Measurements from ENCODE around the gene MXD1. TPM values are rescaled to one million over a fixed set of nuclear protein-coding genes. Genes with fewer than 3 reads are reported as not detected.

Gene MXD1
- total RNA-seq, 2 donors from 2014 or later: 0.73 to 5.5 TPM

- WGBS, 2 experiments (ENCODE audit: insufficient coverage in 1 of 2, insufficient read length in 1 of 2): 89 to 90% methylated on average over 13 of the region's 13 CpGs
- Histone ChIP-seq H3K4me3 (ENCODE audit: low read length) (no peak overlapping the region), H3K9ac (ENCODE audit: extremely low read depth, low read length, poor library complexity, severe bottlenecking) (no peak overlapping the region)
Observed at GRCh38 chr2:69946351-69947324, 31.7 kb downstream of the MXD1 start.

DNA sequence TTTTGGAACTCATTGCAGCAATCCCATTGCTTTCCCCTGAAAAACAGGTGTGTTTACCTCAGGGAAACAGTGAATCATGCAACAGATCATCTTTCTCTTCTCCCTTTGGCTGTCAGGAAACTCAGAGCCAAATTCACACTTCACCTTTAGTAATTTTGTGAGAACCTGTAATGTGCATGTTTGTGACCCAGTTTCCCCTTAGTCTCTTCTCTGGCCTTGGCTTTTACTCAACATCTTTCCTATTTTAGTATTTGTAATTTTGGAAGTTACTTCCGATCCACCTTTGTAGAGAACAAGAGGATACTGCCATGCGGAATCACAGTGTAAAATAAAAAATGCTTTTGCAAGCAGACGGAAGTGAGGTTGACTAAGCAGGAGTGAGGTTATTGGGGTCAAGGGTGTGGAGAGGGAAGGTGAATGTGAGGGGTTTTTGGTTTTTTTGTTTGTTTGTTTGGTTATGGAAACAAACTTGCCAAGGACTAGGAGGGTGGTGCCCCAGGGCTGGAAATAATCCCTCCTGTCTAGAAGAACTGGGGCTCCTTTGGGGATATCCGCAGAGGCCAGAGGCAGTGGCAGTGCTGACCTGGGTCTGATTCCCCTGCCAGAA, 32.5 kb downstream of the MXD1 start:
- no peaks in the 10 kb centered on the region for H3K36me3 ChIP-seq (ENCODE audit: control insufficient read depth, insufficient read depth, low read length)
- H3K27ac Mint-ChIP-seq: no peak overlapping the region
- no peaks in the 10 kb centered on the region for H3K9me3 ChIP-seq (ENCODE audit: control insufficient read depth, low read length)
- no peaks in the 10 kb centered on the region for H3K9me3 Mint-ChIP-seq
- H3K27ac ChIP-seq (ENCODE audit: low read depth, low read length): no peak overlapping the region
- no peaks in the 10 kb centered on the region for H3K36me3 Mint-ChIP-seq (ENCODE audit: low read depth)
- no peak overlapping the region for H3K9ac ChIP-seq (ENCODE audit: extremely low read depth, low read length, poor library complexity, severe bottlenecking)
- H3K4me1 ChIP-seq (ENCODE audit: control insufficient read depth, insufficient read depth, low read length): no peaks in the 10 kb centered on the region
- no peak overlapping the region for H3K4me3 ChIP-seq (ENCODE audit: low read length)
- H3K4me1 Mint-ChIP-seq: peaks cover 6% of the 10 kb centered on the region
- no peak for TF ChIP-seq CTCF (conservative IDR thresholded peaks at IDR 0.05)
- H3K27me3 ChIP-seq (ENCODE audit: control insufficient read depth, insufficient read depth, low read length, poor library complexity, severe bottlenecking): no peaks in the 10 kb centered on the region
- 87 to 92% methylated on average over 3 to 4 of the region's 4 CpGs for WGBS, 2 experiments (ENCODE audit: insufficient coverage in 1 of 2, insufficient read length in 1 of 2)
- H3K27me3 Mint-ChIP-seq (ENCODE audit: insufficient read depth): no peaks in the 10 kb centered on the region
- no peak for DNase-seq
- H3K4me3 Mint-ChIP-seq: no peak overlapping the region

More at GRCh38 chr2:69946351-69947324, 31.7 kb downstream of the MXD1 start:
- TF ChIP-seq CTCF (conservative IDR thresholded peaks at IDR 0.05): no peak
- Histone ChIP-seq H3K27me3 (ENCODE audit: control insufficient read depth, insufficient read depth, low read length, poor library complexity, severe bottlenecking) (no peaks in the 10 kb centered on the region), H3K36me3 (ENCODE audit: control insufficient read depth, insufficient read depth, low read length) (no peaks in the 10 kb centered on the region), H3K27ac (ENCODE audit: low read depth, low read length) (no peak overlapping the region), H3K9me3 (ENCODE audit: control insufficient read depth, low read length) (no peaks in the 10 kb centered on the region), H3K4me1 (ENCODE audit: control insufficient read depth, insufficient read depth, low read length) (no peaks in the 10 kb centered on the region)
- Mint-ChIP-seq H3K4me3 (no peak overlapping the region), H3K4me1 (peaks cover 6% of the 10 kb centered on the region), H3K27ac (no peak overlapping the region), H3K27me3 (ENCODE audit: insufficient read depth) (no peaks in the 10 kb centered on the region), H3K9me3 (no peaks in the 10 kb centered on the region), H3K36me3 (ENCODE audit: low read depth) (no peaks in the 10 kb centered on the region)
- no peak for DNase-seq

DNA sequence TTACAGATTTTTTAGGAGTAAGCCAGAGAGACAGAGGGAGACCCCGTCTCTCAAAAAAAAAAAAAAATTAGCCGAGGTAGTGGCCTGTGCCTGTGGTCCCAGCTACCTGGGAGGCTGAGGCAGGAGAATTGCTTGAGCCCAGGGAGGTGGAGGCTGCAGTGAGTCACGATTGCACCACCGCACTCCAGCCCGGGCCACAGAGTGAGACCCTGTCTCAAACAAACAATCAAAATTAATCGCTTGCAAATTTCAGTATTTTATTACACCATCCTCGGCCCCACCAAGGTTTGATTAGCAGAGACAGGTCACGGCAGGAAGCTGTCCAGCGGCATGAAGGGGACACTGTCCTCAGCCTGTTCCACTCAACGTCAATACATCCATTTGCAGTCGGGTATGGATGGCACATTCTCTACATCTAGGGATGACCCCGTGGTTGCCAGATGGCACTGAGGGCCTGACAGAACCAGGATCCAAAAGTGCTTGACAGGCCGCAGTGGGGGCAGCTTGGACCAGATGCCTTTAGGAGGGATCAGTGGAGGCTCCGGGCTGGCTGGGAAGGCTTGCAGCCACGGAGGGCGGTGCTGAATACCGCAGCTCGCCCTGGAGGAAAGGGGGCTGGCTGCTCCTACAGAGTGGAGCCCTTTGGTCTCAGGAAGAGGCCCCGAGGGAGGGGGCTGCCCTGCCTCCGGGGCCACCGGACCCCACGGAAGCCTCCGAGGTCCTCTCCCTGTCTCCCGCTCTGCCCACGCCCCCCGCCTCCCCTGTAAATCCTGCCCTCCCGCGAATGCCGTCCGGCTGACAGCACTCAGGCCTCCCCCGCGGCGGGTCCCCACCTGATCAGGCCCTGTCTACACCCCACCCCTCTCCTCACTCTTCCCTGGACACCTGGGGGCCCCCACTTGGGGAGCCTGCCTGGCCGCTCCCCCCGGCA, 33.4 kb downstream of the MXD1 start:
- Histone ChIP-seq H3K4me3 (ENCODE audit: low read length) (no peak overlapping the region), H3K27ac (ENCODE audit: low read depth, low read length) (no peak overlapping the region), H3K36me3 (ENCODE audit: control insufficient read depth, insufficient read depth, low read length) (no peaks in the 10 kb centered on the region), H3K27me3 (ENCODE audit: control insufficient read depth, insufficient read depth, low read length, poor library complexity, severe bottlenecking) (no peaks in the 10 kb centered on the region), H3K4me1 (ENCODE audit: control insufficient read depth, insufficient read depth, low read length) (no peaks in the 10 kb centered on the region), H3K9me3 (ENCODE audit: control insufficient read depth, low read length) (no peaks in the 10 kb centered on the region), H3K9ac (ENCODE audit: extremely low read depth, low read length, poor library complexity, severe bottlenecking) (no peak overlapping the region)
- WGBS, 2 experiments (ENCODE audit: insufficient coverage in 1 of 2, insufficient read length in 1 of 2): 71 to 87% methylated on average over 14 to 35 of the region's 35 CpGs
- H3K27me3 Mint-ChIP-seq (ENCODE audit: insufficient read depth): no peaks in the 10 kb centered on the region
- H3K9me3 Mint-ChIP-seq: no peaks in the 10 kb centered on the region
- H3K27ac Mint-ChIP-seq: no peak overlapping the region
- H3K4me3 Mint-ChIP-seq: no peak overlapping the region
- H3K36me3 Mint-ChIP-seq (ENCODE audit: low read depth): no peaks in the 10 kb centered on the region
- TF ChIP-seq CTCF (conservative IDR thresholded peaks at IDR 0.05): no peak
- peak; percentile 60 for DNase-seq
- H3K4me1 Mint-ChIP-seq: peaks cover 6% of the 10 kb centered on the region
